ENCODE measurements around the gene BRD3. TPM values are rescaled to one million over a fixed set of nuclear protein-coding genes. Genes with fewer than 3 reads are reported as not detected.

The BRD3 gene
- total RNA-seq, 1 donor: 6.9 TPM

DNA sequence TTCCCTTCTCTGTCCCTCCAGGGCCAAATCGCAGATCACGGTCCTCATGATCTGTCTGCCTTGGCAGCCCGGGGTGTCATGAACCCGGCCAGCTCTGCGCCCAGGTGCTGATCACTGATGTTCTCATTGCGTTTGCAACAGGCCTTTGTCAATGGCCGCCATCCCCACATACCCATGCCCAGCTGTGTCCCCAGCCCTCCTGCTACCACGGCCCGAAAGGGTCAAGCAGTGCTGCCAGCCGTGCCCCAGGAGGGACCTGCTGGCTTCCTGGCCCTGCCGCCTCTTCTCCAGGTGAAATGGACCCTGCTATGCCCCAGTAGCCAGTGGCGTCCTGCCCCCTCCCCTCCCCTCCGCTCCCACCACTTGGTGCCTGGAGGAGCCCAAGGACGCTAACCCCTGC lies 62.9 kb downstream of the BRD3 start:
- Histone ChIP-seq H3K9me3 (ENCODE audit: low read depth, low read length) (no peaks in the 10 kb centered on the region), H3K27ac (ENCODE audit: low read depth, low read length) (no peak overlapping the region), H3K27me3 (ENCODE audit: insufficient read depth, low read length) (no peaks in the 10 kb centered on the region), H4K20me1 (ENCODE audit: insufficient read depth, low read length) (no peaks in the 10 kb centered on the region), H3K4me3 (ENCODE audit: insufficient read depth, low read length) (no peak overlapping the region), H3K79me2 (ENCODE audit: insufficient read depth, low read length) (no peaks in the 10 kb centered on the region), H2AFZ (ENCODE audit: low read length) (no peak overlapping the region), H3K4me1 (ENCODE audit: insufficient read depth, low read length) (no peaks in the 10 kb centered on the region), H3K36me3 (ENCODE audit: insufficient read depth, low read length) (no peaks in the 10 kb centered on the region), H3K4me2 (ENCODE audit: insufficient read depth, low read length) (no peak overlapping the region)
- no peak for TF ChIP-seq CTCF (IDR thresholded peaks at IDR 0.05; ENCODE audit: extremely low read depth, low read depth, low read length)
- no peak for DNase-seq (ENCODE audit: insufficient read length, low spot score, missing footprints)

- no peak for TF ChIP-seq CTCF (IDR thresholded peaks at IDR 0.05; ENCODE audit: extremely low read depth, low read depth, low read length)
- Histone ChIP-seq H3K4me1 (ENCODE audit: insufficient read depth, low read length) (peaks cover 1% of the 10 kb centered on the region), H3K4me2 (ENCODE audit: insufficient read depth, low read length) (no peak overlapping the region), H3K36me3 (ENCODE audit: insufficient read depth, low read length) (no peaks in the 10 kb centered on the region), H3K27me3 (ENCODE audit: insufficient read depth, low read length) (no peaks in the 10 kb centered on the region), H3K27ac (ENCODE audit: low read depth, low read length) (no peak overlapping the region), H3K79me2 (ENCODE audit: insufficient read depth, low read length) (no peaks in the 10 kb centered on the region), H3K4me3 (ENCODE audit: insufficient read depth, low read length) (no peak overlapping the region), H2AFZ (ENCODE audit: low read length) (no peak overlapping the region), H3K9me3 (ENCODE audit: low read depth, low read length) (no peaks in the 10 kb centered on the region), H4K20me1 (ENCODE audit: insufficient read depth, low read length) (no peaks in the 10 kb centered on the region)
- peak; percentile 74 for DNase-seq (ENCODE audit: insufficient read length, low spot score, missing footprints)
Observed at GRCh38 chr9:134004131-134004873, 63.5 kb downstream of the BRD3 start.

DNA sequence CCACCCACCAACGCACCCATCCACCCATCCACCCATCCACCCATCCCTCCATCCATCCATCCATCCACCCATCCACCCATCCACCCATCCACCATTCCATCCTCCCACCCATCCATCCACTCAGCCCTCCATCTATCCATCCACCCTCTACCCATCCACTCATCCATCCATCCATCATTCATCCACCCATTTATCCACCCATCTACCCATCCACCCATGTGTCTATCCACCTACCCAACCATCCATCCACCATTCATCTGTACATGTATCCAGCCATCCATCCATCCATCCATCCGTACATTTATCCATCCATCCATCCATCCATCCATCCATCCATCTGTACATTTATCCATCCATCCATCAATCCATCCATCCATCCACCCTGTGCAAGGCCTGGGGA lies 64.6 kb downstream of the BRD3 start:
- Histone ChIP-seq H3K27ac (ENCODE audit: low read depth, low read length) (no peak overlapping the region), H3K4me2 (ENCODE audit: insufficient read depth, low read length) (no peak overlapping the region), H3K79me2 (ENCODE audit: insufficient read depth, low read length) (no peaks in the 10 kb centered on the region), H2AFZ (ENCODE audit: low read length) (no peak overlapping the region), H3K4me3 (ENCODE audit: insufficient read depth, low read length) (no peak overlapping the region), H3K9me3 (ENCODE audit: low read depth, low read length) (no peaks in the 10 kb centered on the region), H4K20me1 (ENCODE audit: insufficient read depth, low read length) (no peaks in the 10 kb centered on the region), H3K4me1 (ENCODE audit: insufficient read depth, low read length) (peaks cover 2% of the 10 kb centered on the region), H3K27me3 (ENCODE audit: insufficient read depth, low read length) (no peaks in the 10 kb centered on the region), H3K36me3 (ENCODE audit: insufficient read depth, low read length) (no peaks in the 10 kb centered on the region)
- no peak for TF ChIP-seq CTCF (IDR thresholded peaks at IDR 0.05; ENCODE audit: extremely low read depth, low read depth, low read length)
- DNase-seq (ENCODE audit: insufficient read length, low spot score, missing footprints): no peak

DNA sequence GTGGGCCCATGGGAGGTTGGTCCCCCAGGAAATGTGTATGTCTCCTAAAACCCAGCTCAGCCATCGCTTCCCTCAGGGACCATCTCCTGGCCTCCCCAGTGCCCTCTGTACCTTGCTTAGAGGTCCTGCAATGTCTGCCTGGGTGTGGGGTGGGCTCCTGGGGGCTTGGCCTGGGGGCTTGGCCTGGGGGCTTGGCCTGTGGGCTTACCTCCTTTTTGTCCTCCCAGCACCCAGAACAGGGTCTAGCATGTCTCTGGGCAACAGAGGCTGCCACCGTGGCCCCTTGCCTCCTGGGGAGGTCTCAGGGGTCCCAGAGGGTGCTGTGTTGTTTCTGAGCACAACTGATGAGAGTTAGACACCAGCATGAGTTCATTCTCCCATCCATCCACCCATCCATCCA lies 65.0 kb downstream of the BRD3 start:
- Histone ChIP-seq H3K27me3 (ENCODE audit: insufficient read depth, low read length) (no peaks in the 10 kb centered on the region), H3K79me2 (ENCODE audit: insufficient read depth, low read length) (no peaks in the 10 kb centered on the region), H3K36me3 (ENCODE audit: insufficient read depth, low read length) (no peaks in the 10 kb centered on the region), H3K27ac (ENCODE audit: low read depth, low read length) (no peak overlapping the region), H3K4me2 (ENCODE audit: insufficient read depth, low read length) (no peak overlapping the region), H3K4me1 (ENCODE audit: insufficient read depth, low read length) (peaks cover 2% of the 10 kb centered on the region), H3K4me3 (ENCODE audit: insufficient read depth, low read length) (no peak overlapping the region), H3K9me3 (ENCODE audit: low read depth, low read length) (no peaks in the 10 kb centered on the region), H2AFZ (ENCODE audit: low read length) (no peak overlapping the region), H4K20me1 (ENCODE audit: insufficient read depth, low read length) (no peaks in the 10 kb centered on the region)
- no peak for TF ChIP-seq CTCF (IDR thresholded peaks at IDR 0.05; ENCODE audit: extremely low read depth, low read depth, low read length)
- DNase-seq (ENCODE audit: insufficient read length, low spot score, missing footprints): no peak
